MM.1S (cell line): ENCODE data around the gene TXNDC9.
"Not testable (repeated sequence)": the region's sequence is repeated elsewhere in the genome, so short reads cannot be mapped to it uniquely, and the experiment has no call there.

Experiments used
- DNase-seq: peaks from one replicate; pipeline ENCODE4 v3.0.0-alpha.2; 2015
- H2AFZ ChIP-seq: fragments of 300-600 bp; sonication (generic); 2 replicates; pipeline ENCODE4 v1.6.0; 2016; ENCODE audit warnings: antibody characterized with exemption, low read length
- H3F3A ChIP-seq: fragments of 300-600 bp; sonication (generic); 2 replicates; pipeline ENCODE4 v1.6.1; 2016; ENCODE audit warnings: mild to moderate bottlenecking, antibody characterized with exemption, low read length, moderate library complexity, mixed read lengths; ENCODE audit not compliant: insufficient read depth
- H3K27ac ChIP-seq: fragments of 300-600 bp; sonication (generic); 2 replicates; pipeline ENCODE4 v1.5.1; 2016; ENCODE audit warnings: mild to moderate bottlenecking, low read length
- H3K27me3 ChIP-seq: fragments of 300-600 bp; sonication (generic); replicated peaks from 2 replicates; pipeline ENCODE4 v1.6.0; 2016; ENCODE audit warnings: low read length; ENCODE audit not compliant: insufficient read depth
- H3K36me3 ChIP-seq: fragments of 300-600 bp; sonication (generic); replicated peaks from 2 replicates; pipeline ENCODE4 v1.6.1; 2016; ENCODE audit warnings: mild to moderate bottlenecking, low read length, mixed read lengths; ENCODE audit not compliant: insufficient read depth
- H3K4me1 ChIP-seq: fragments of 300-600 bp; sonication (generic); 2 replicates; pipeline ENCODE4 v1.6.1; 2016; ENCODE audit warnings: low read length, mixed read lengths
- H3K4me2 ChIP-seq: fragments of 300-600 bp; sonication (generic); 2 replicates; pipeline ENCODE4 v1.6.0; 2016; ENCODE audit warnings: low read depth, low read length
- H3K4me3 ChIP-seq: fragments of 300-600 bp; sonication (generic); 2 replicates; pipeline ENCODE4 v1.5.1; 2016; ENCODE audit warnings: low read length, mixed read lengths
- H3K79me2 ChIP-seq: fragments of 300-600 bp; sonication (generic); 2 replicates; pipeline ENCODE4 v1.6.1; 2016; ENCODE audit warnings: mixed run types, low read length, mixed read lengths
- H3K9ac ChIP-seq: fragments of 300-600 bp; sonication (generic); 2 replicates; pipeline ENCODE4 v1.6.1; 2016; ENCODE audit warnings: low read length, mixed read lengths
- H3K9me2 ChIP-seq: fragments of 300-600 bp; sonication (generic); replicated peaks from 2 replicates; pipeline ENCODE4 v1.6.1; 2016; ENCODE audit warnings: mild to moderate bottlenecking, low read length, mixed read lengths; ENCODE audit not compliant: insufficient read depth
- H3K9me3 ChIP-seq: fragments of 300-600 bp; sonication (generic); replicated peaks from 2 replicates; pipeline ENCODE4 v1.6.1; 2016; ENCODE audit warnings: mild to moderate bottlenecking, low read length, mixed read lengths; ENCODE audit not compliant: insufficient read depth
- H4K20me1 ChIP-seq: fragments of 300-600 bp; sonication (generic); 2 replicates; pipeline ENCODE4 v1.6.1; 2016; ENCODE audit warnings: mild to moderate bottlenecking, low read length, moderate library complexity, mixed read lengths; ENCODE audit not compliant: insufficient read depth
- EZH2 ChIP-seq: fragments of 300-600 bp; sonication (generic); optimal IDR thresholded peaks from 2 replicates; pipeline ENCODE3; 2017; ENCODE audit warnings: low read depth, mild to moderate bottlenecking, antibody characterized with exemption, low read length, mixed read lengths
- EZH2phosphoT487 ChIP-seq: fragments of 300-600 bp; sonication (generic); IDR thresholded peaks from 2 replicates; pipeline ENCODE4 v1.6.1; 2018; ENCODE audit warnings: antibody characterized with exemption, low read length
- TF ChIP-seq, protein P1 (sequence below): fragments of 300-600 bp; sonication (generic); IDR thresholded peaks from 2 replicates; pipeline ENCODE4 v1.5.1; 2016; ENCODE audit warnings: antibody characterized with exemption, low read length, mixed read lengths

The TXNDC9 gene

GRCh38 chr2:99336804-99337112 lies 625 bp upstream of the TXNDC9 start:
- peaks cover 18% of the 10 kb centered on the region for H4K20me1 ChIP-seq

GRCh38 chr2:99325384-99325783 lies 10.7 kb downstream of the TXNDC9 start:
- no peaks in the 10 kb centered on the region for H3K9me2 ChIP-seq
- H3K4me1 ChIP-seq = no peaks in the 10 kb centered on the region
- H3K27me3 ChIP-seq = no peaks in the 10 kb centered on the region
- no peaks in the 10 kb centered on the region for H3K9me3 ChIP-seq
- H3K9ac ChIP-seq = no peak overlapping the region
- no peak overlapping the region for H3K4me2 ChIP-seq
- TF ChIP-seq, protein P1, sequence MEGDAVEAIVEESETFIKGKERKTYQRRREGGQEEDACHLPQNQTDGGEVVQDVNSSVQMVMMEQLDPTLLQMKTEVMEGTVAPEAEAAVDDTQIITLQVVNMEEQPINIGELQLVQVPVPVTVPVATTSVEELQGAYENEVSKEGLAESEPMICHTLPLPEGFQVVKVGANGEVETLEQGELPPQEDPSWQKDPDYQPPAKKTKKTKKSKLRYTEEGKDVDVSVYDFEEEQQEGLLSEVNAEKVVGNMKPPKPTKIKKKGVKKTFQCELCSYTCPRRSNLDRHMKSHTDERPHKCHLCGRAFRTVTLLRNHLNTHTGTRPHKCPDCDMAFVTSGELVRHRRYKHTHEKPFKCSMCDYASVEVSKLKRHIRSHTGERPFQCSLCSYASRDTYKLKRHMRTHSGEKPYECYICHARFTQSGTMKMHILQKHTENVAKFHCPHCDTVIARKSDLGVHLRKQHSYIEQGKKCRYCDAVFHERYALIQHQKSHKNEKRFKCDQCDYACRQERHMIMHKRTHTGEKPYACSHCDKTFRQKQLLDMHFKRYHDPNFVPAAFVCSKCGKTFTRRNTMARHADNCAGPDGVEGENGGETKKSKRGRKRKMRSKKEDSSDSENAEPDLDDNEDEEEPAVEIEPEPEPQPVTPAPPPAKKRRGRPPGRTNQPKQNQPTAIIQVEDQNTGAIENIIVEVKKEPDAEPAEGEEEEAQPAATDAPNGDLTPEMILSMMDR = no peak
- TF ChIP-seq EZH2 (no peak), EZH2phosphoT487 (no peak)
- no peak overlapping the region for H2AFZ ChIP-seq
- H3K27ac ChIP-seq = no peak overlapping the region
- H4K20me1 ChIP-seq = no peaks in the 10 kb centered on the region
- H3K36me3 ChIP-seq = peaks cover 5% of the 10 kb centered on the region; the same call in 1 of the 2 replicates
- DNase-seq = no peak
- H3K79me2 ChIP-seq = peaks cover 25% of the 10 kb centered on the region
- no peak overlapping the region for H3K4me3 ChIP-seq
- H3F3A ChIP-seq = no peaks in the 10 kb centered on the region

More at GRCh38 chr2:99336804-99337112, 625 bp upstream of the TXNDC9 start:
- Histone ChIP-seq H3K9ac (peak overlapping the region; percentile 93), H3K9me2 (no peaks in the 10 kb centered on the region), H3K36me3 (peaks cover 8% of the 10 kb centered on the region), H3K4me2 (peak overlapping the region; percentile 99), H3K79me2 (peaks cover 87% of the 10 kb centered on the region), H3K9me3 (no peaks in the 10 kb centered on the region), H3F3A (peaks cover 24% of the 10 kb centered on the region), H3K27ac (peak overlapping the region; percentile 90), H3K4me3 (peak overlapping the region; percentile 96), H2AFZ (peak overlapping the region; percentile 99), H3K4me1 (no peaks in the 10 kb centered on the region), H3K27me3 (no peaks in the 10 kb centered on the region)
- no peak for DNase-seq
- TF ChIP-seq, protein P1 = no peak
- TF ChIP-seq EZH2 = no peak
- TF ChIP-seq EZH2phosphoT487 = no peak

DNA sequence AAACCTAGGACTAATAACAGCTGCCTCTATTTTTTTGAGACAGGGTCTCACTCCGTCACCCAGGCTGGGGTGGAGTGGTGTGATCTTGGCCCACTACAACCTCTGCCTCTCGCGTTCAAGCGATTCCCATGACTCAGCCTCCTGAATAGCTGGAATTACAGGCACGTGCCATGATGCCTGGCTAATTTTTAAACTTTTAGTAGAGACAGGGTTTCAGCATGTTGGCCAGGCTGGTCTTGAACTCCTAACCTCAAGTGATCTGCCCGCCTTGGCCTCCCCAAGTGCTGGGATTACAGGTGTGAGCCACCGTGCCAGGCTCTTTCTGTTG lies 18.3 kb downstream of the TXNDC9 start:
- H3K9me3 ChIP-seq, H3K79me2 ChIP-seq, H3K4me3 ChIP-seq, H3F3A ChIP-seq, DNase-seq, H3K9ac ChIP-seq, H3K36me3 ChIP-seq, H3K4me1 ChIP-seq, H3K4me2 ChIP-seq, H4K20me1 ChIP-seq, H3K27ac ChIP-seq, H3K9me2 ChIP-seq, H3K27me3 ChIP-seq, H2AFZ ChIP-seq: not testable (repeated sequence)

DNA sequence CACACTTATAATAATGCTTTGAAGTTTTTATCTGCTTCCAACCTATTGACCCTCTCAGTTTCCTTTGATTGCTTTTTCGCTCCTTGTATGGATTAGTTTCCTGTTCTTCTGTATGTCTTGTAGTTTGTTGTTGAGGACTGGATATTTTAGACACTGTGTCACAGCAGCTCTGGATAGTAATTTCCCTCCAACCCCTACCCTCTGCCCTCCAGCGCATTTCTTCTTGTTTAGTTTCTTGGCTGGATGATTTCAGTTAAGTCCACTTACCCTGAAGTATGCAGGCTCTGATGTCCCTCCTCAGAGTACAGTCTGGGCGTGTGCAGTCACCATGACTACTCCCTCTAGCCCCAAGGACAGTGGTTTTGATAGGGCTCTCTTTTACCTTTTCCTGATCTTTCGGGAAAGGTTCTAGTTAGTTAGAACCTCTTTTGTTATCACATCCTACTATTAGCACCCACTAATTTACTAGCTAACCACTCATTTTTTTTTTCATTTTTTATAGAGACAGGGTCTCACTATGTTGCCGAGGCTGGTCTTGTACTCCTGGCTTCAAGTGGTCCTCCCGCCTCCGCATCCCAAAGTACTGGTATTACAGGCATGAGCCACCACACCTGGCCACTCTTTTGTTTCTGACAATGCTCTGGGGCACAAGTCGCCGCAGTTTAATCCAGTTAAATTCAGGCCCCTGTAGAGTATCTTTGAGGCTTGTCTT lies 18.8 kb downstream of the TXNDC9 start:
- H3K36me3 ChIP-seq = peaks cover 6% of the 10 kb centered on the region; the same call in 1 of the 2 replicates
- no peaks in the 10 kb centered on the region for H3K9me3 ChIP-seq
- H3K79me2 ChIP-seq = peaks cover 7% of the 10 kb centered on the region; the same call in 1 of the 2 replicates
- TF ChIP-seq, protein P1 = no peak
- TF ChIP-seq EZH2 (no peak), EZH2phosphoT487 (no peak)
- no peaks in the 10 kb centered on the region for H3K4me1 ChIP-seq
- no peak overlapping the region for H3K9ac ChIP-seq
- H3K27ac ChIP-seq = no peak overlapping the region
- H4K20me1 ChIP-seq = no peaks in the 10 kb centered on the region
- DNase-seq = no peak
- H3K27me3 ChIP-seq = no peaks in the 10 kb centered on the region
- no peak overlapping the region for H3K4me3 ChIP-seq
- H3K9me2 ChIP-seq = no peaks in the 10 kb centered on the region
- H3F3A ChIP-seq = no peaks in the 10 kb centered on the region
- no peak overlapping the region for H2AFZ ChIP-seq
- no peak overlapping the region for H3K4me2 ChIP-seq

- not testable (repeated sequence) for H3K9me3 ChIP-seq, H3K9me2 ChIP-seq, H2AFZ ChIP-seq, H3F3A ChIP-seq, H4K20me1 ChIP-seq, H3K4me2 ChIP-seq, DNase-seq, H3K27me3 ChIP-seq, H3K79me2 ChIP-seq, H3K36me3 ChIP-seq, H3K4me1 ChIP-seq, H3K9ac ChIP-seq, H3K27ac ChIP-seq, H3K4me3 ChIP-seq
Measured at GRCh38 chr2:99301097-99301496, 35.0 kb downstream of the TXNDC9 start, which contains the start of gene LYG1. LYG1 (minus strand) TSS chr2:99301197; CDS start chr2:99295670, 5,527 bp downstream.
